Occipital lobe (tissue), 2 donors: ENCODE measurements around the gene PPM1M. TPM values are rescaled to one million over a fixed set of nuclear protein-coding genes. Genes with fewer than 3 reads are reported as not detected.

Experiments
- DNase-seq: peaks from one replicate; lab custom pipeline; 2025; lab: John Stamatoyannopoulos, UW
- total RNA-seq: library from RNA; depleted of rRNA; stranded (reverse); fragments of >200 nt; gene quantifications from one replicate; pipeline ENCODE4 v1.2.3, GENCODE V29; 2014

Gene PPM1M
- 7.0 TPM for total RNA-seq

DNA sequence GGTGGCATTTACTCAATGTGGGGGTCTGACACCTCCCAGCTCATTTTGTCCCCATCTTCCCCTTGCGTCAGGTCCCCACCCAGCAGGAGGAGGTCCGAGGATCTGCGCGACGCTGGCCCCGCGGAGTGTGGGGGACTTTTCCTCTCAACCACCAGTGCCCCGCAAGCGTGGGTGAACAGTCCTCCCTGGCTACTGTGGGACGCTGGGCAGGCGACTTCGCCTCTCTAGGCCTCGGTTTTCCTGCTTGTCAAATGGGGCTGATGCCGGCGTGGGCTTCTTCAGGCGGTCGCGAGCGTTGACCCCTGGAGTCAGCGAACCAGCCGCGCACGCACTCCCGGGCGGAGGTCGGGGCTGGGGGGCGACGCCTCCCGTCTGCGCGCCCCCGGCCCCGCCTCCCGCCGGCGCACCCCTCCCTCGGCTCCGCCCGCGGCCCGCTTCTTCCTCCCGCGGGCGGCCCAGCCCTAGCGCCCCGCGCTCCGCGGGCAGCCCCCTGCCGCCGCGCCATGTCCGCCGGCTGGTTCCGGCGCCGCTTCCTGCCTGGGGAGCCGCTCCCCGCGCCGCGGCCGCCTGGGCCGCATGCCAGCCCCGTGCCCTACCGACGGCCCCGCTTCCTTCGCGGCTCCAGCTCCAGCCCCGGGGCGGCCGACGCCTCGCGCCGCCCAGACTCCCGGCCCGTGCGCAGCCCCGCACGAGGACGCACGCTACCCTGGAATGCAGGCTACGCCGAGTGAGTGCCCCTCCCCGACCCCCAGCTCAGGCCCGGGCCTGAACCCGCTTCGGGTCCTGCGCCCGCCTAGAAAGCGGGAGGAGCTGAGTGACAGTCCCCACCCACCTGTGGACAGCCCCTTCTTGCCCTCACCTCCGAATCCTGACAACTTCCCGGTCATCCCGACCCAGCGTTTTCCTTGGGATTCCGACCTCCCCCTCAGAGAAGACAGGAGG is at the start of gene PPM1M:
Gene PPM1M, plus strand, starts transcription at position 438 of the 942 bp plus-strand sequence. Its CDS starts 66 bp downstream, at position 504.
- no peak for DNase-seq

DNA sequence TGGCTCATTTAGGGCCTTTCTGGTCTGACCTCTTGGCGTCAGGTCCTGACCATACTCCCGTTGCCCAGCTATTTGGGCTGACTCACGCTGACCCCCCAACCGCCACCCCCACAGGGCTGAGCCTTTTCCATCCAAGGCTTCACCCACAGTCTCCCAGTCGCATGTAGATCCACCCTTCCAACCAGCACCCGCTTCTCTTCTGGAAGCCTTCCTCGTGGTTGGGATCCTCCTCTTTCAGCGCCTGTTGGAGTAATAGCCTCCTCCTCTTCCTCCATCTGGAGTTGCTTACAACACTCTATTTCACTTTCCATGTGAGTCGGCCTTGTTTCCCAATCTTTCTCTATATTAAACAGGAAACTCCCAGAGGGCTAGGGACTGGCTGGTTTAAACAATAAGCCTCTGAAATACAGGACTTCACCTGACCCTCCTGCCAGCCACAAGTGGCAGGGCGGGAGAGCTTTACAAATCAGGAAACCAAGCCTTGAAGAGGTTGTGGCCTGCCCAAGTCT is 49.7 kb upstream of the PPM1M start:
- no peak for DNase-seq

GRCh38 chr3:52196977-52197376 is 48.6 kb upstream of the PPM1M start:
- no peak for DNase-seq

- DNase-seq, result no peak
Measured at GRCh38 chr3:52197499-52197841, 48.1 kb upstream of the PPM1M start.

DNA sequence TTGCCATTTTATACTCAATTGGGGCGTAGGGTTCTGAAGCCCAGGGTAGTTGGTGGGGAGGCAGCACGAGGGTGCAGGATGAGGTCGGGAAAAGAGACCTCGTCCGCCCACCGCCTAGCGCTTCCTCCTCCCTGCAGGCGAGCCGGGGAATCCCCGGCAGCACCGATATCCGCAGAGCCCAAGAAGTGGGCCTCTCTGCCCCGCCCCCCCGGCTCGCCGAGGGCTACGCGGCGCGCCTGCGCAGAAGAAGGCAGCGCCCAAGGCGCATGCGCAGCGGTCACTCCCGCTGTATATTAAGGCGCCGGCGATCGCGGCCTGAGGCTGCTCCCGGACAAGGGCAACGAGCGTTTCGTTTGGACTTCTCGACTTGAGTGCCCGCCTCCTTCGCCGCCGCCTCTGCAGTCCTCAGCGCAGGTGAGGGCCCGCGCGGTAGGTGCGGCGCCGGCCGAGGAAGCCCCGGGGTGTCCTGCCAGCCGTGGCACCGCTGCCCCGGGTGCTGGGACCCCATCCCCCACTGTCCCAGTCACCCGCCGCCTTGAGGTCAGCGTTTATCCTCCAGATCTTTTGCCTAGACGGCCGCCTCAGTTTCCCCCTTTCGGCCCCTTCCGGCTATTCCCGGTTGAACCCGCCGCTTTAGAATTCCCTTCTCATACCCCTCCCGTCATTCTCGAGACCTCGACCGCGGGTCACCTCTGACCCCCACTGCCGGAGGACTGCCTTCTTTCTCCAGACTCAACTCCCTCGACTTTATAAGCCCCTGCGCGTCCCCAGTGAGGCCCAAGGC is 47.5 kb upstream of the PPM1M start, which contains the start of gene ALAS1:
Gene ALAS1, plus strand, starts transcription at position 319 of the 784 bp plus-strand sequence. CDS start 1,082 bp downstream, outside the sequence.
- DNase-seq, result peak; percentile 80

DNA sequence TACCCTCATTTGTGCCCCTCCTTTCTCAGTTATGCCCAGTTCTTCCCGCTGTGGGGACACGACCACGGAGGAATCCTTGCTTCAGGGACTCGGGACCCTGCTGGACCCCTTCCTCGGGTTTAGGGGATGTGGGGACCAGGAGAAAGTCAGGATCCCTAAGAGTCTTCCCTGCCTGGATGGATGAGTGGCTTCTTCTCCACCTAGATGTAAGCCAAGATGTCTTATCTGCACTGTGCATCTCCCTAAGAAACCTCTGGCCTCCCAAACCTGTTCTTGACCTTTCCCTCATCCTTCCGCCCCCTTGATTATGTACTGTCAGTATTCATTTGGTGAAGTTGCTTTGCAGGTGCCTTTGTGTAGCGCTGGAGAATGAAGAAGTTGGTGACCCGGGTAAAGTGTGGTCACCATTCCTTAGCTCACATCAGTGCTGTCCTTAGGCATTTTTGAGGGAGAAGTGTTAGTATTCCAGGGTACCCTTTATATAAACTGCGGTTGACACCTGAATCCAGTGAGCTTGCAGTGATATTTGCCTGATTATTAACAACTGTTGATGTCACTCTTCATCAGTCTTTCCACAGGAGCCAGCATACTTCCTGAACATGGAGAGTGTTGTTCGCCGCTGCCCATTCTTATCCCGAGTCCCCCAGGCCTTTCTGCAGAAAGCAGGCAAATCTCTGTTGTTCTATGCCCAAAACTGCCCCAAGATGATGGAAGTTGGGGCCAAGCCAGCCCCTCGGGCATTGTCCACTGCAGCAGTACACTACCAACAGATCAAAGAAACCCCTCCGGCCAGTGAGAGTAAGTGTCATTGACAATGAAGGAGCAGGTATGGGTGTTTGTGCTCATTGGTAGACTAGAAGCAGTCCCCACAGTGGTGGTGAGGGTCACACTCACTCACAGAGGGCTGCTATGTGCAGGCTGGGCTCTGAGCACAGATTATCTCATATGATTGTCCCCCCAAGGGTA is 46.6 kb upstream of the PPM1M start:
- DNase-seq, result no peak

GRCh38 chr3:52200981-52201679 is 44.4 kb upstream of the PPM1M start:
- DNase-seq, result no peak

DNA sequence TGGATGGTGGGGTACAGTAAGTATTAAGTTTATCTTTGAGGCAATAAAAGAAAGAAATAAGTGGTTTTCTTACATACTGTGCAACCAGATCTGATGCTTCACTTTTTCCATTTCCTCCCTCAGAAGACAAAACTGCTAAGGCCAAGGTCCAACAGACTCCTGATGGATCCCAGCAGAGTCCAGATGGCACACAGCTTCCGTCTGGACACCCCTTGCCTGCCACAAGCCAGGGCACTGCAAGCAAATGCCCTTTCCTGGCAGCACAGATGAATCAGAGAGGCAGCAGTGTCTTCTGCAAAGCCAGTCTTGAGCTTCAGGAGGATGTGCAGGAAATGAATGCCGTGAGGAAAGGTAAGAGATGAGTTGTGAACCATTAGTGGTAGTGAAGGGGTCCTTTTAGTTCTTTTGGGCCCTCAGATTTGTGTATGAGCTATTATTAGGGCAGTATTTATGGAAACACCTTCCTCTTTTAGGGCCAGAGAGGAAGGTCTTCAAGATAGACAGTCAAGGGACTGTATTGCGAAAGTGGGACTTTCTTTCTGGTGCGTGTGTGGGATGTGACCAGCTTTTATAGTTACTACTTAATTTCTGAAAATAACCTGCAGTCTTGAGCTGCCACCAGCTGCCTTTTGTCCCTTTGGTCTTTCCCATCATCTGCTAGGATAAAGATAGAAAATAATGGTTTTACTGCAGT is 43.0 kb upstream of the PPM1M start:
- no peak for DNase-seq

DNA sequence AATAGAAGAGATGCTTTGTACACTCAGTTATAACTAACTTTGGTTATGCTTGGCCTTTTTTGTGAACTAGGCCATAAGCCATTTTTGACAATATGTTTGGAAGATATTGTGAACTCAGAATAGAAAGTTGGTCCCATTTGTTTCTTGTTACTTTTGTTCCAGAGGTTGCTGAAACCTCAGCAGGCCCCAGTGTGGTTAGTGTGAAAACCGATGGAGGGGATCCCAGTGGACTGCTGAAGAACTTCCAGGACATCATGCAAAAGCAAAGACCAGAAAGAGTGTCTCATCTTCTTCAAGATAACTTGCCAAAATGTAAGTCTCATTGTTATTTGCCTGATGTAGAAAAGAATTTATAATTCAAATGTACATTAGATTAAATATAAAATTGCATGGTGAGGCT is 41.9 kb upstream of the PPM1M start:
- DNase-seq, result no peak

- no peak for DNase-seq
Measured at GRCh38 chr3:52204337-52205073, 41.1 kb upstream of the PPM1M start.

DNA sequence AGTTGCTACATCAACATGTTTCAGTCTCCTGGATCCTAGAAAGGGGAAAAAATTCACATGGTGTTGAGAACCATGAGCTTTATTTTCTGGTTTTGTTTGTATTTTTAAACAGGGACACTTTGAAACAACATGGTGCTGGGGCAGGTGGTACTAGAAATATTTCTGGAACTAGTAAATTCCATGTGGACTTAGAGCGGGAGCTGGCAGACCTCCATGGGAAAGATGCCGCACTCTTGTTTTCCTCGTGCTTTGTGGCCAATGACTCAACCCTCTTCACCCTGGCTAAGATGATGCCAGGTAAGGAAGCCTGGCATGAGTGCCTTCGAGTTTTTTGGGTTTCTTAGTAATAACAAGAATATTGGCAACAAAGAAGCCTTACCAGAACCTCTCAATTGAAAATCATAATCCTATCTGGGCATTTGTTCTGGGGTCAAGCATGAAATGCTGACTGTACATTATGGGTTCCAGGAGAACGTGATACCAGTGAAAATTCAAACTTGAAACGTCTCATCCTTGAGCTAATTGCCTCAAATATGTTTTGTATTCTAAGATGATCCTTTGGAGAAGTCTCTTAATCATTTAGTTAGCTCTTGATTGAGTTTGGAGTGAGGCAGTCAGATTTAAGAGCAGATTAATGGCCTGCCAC is 39.7 kb upstream of the PPM1M start:
- no peak for DNase-seq

- DNase-seq, result no peak
Measured at GRCh38 chr3:52208556-52208955, 37.0 kb upstream of the PPM1M start.

- no peak for DNase-seq
Measured at GRCh38 chr3:52210037-52210436, 35.5 kb upstream of the PPM1M start.

GRCh38 chr3:52210550-52211046 is 35.0 kb upstream of the PPM1M start:
- no peak for DNase-seq

DNA sequence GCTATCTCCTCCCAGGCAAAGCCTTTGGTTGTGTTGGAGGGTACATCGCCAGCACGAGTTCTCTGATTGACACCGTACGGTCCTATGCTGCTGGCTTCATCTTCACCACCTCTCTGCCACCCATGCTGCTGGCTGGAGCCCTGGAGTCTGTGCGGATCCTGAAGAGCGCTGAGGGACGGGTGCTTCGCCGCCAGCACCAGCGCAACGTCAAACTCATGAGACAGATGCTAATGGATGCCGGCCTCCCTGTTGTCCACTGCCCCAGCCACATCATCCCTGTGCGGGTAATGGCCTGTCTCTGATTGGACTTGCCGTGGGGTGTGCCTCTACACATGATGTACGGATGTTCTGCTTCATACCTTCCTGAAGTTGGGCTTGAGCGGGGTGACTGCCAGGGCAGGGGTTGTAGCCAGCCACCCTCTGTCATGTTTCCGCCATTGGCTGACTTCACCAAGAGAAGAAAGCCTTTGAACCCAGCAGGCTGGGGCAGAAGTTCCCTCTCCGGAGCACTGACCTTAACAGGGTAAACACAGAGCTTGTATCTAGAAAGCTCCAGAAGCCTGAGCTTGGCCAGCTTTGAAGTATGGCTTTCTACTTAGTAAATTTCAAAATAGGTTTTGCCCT is 34.2 kb upstream of the PPM1M start:
- no peak for DNase-seq

DNA sequence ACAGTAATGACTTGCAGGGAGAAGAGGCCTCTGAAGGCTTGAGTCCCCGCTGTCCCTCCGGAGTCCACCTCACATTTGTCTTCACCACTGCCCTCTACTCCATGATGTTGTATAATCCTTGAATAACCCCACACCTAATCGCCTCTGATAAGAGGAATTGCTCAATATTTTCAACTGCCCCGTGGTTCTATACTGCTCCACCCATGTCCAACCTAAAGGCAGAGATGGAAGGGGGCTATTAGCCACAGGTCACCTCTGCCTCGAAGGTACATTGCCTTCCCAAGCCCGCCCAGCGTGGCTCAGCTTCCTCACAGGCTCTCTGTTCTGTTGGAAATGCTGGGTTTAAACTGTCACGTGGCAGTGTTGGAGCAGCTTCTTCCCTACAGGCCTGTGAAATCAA is 32.6 kb upstream of the PPM1M start:
- DNase-seq, result no peak

DNA sequence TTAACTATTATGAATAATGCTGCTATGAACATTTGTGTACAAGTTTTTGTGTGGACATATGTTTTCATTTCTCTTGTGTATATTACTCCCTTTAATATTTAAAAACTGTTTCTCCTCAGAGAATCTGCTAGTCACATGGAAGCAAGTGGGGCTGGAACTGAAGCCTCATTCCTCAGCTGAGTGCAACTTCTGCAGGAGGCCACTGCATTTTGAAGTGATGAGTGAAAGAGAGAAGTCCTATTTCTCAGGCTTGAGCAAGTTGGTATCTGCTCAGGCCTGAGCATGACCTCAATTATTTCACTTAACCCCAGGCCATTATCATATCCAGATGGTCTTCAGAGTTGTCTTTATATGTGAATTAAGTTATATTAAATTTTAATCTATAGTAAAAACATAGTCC is 31.7 kb upstream of the PPM1M start:
- DNase-seq, result no peak

GRCh38 chr3:52215351-52215750 is 30.2 kb upstream of the PPM1M start:
- DNase-seq, result no peak
